ENCODE data around the gene CNGB1. TPM values are rescaled to one million over a fixed set of nuclear protein-coding genes. Genes with fewer than 3 reads are reported as not detected.
"Not testable (repeated sequence)": the region's sequence is repeated elsewhere in the genome, so short reads cannot be mapped to it uniquely, and the experiment has no call there.

The CNGB1 gene
- total RNA-seq, 1 donor from 2014 or later: not detected

- Histone ChIP-seq H3K9me3 (ENCODE audit: low read depth) (no peaks in the 10 kb centered on the region), H3K36me3 (no peaks in the 10 kb centered on the region), H3K4me1 (peaks cover 24% of the 10 kb centered on the region), H3K79me2 (ENCODE audit: low read depth) (no peaks in the 10 kb centered on the region), H3F3A (ENCODE audit: low read depth) (peaks cover 9% of the 10 kb centered on the region), H3K4me3 (no peak overlapping the region), H3K27ac (no peak overlapping the region), H3K9ac (no peak overlapping the region), H3K27me3 (no peaks in the 10 kb centered on the region), H4K20me1 (ENCODE audit: low read depth) (no peaks in the 10 kb centered on the region), H2AFZ (replicated peaks) (no peak overlapping the region), H3K4me2 (no peak overlapping the region)
- peaks cover 2% of the 10 kb centered on the region for H3K27me3 Mint-ChIP-seq (ENCODE audit: insufficient read depth, low read depth)
- no peak for DNase-seq (ENCODE audit: low spot score)
- H3K27ac Mint-ChIP-seq: no peak overlapping the region
- H3K9me3 Mint-ChIP-seq: peaks cover 4% of the 10 kb centered on the region
- peaks cover 16% of the 10 kb centered on the region for H3K36me3 Mint-ChIP-seq
- H3K4me1 Mint-ChIP-seq: peaks cover 4% of the 10 kb centered on the region
- TF ChIP-seq CTCF (IDR thresholded peaks at IDR 0.05) (no peak), EZH2phosphoT487 (IDR thresholded peaks at IDR 0.05) (no peak), EZH2 (IDR thresholded peaks at IDR 0.05) (no peak)
- no peak overlapping the region for H3K4me3 Mint-ChIP-seq
Observed at GRCh38 chr16:58011652-58012051, 40.7 kb upstream of the CNGB1 start.

GRCh38 chr16:58010886-58011285 lies 40.0 kb upstream of the CNGB1 start:
- Mint-ChIP-seq H3K27me3 (ENCODE audit: insufficient read depth, low read depth) (peaks cover 2% of the 10 kb centered on the region), H3K27ac (no peak overlapping the region), H3K4me3 (no peak overlapping the region), H3K9me3 (peaks cover 4% of the 10 kb centered on the region), H3K4me1 (peaks cover 4% of the 10 kb centered on the region), H3K36me3 (peaks cover 18% of the 10 kb centered on the region)
- Histone ChIP-seq H3K79me2 (ENCODE audit: low read depth) (no peaks in the 10 kb centered on the region), H3K4me3 (no peak overlapping the region), H3K4me2 (peak overlapping the region; percentile 29), H3K9ac (no peak overlapping the region), H3F3A (ENCODE audit: low read depth) (peaks cover 9% of the 10 kb centered on the region), H3K27me3 (no peaks in the 10 kb centered on the region), H2AFZ (replicated peaks) (no peak overlapping the region), H3K36me3 (no peaks in the 10 kb centered on the region), H3K9me3 (ENCODE audit: low read depth) (no peaks in the 10 kb centered on the region), H4K20me1 (ENCODE audit: low read depth) (no peaks in the 10 kb centered on the region), H3K27ac (no peak overlapping the region), H3K4me1 (peaks cover 24% of the 10 kb centered on the region)
- no peak for TF ChIP-seq CTCF (IDR thresholded peaks at IDR 0.05)
- TF ChIP-seq EZH2phosphoT487 (IDR thresholded peaks at IDR 0.05): no peak
- no peak for TF ChIP-seq EZH2 (IDR thresholded peaks at IDR 0.05)
- DNase-seq (ENCODE audit: low spot score): peak; percentile 57

GRCh38 chr16:58009856-58010416 lies 39.0 kb upstream of the CNGB1 start:
- Mint-ChIP-seq H3K36me3 (peaks cover 21% of the 10 kb centered on the region), H3K9me3 (peaks cover 4% of the 10 kb centered on the region), H3K27me3 (ENCODE audit: insufficient read depth, low read depth) (peaks cover 2% of the 10 kb centered on the region), H3K4me1 (peaks cover 4% of the 10 kb centered on the region), H3K4me3 (no peak overlapping the region), H3K27ac (no peak overlapping the region)
- Histone ChIP-seq H3K9ac (no peak overlapping the region), H3K27me3 (no peaks in the 10 kb centered on the region), H3K4me2 (no peak overlapping the region), H3K79me2 (ENCODE audit: low read depth) (no peaks in the 10 kb centered on the region), H3K9me3 (ENCODE audit: low read depth) (no peaks in the 10 kb centered on the region), H3K36me3 (no peaks in the 10 kb centered on the region), H3K27ac (no peak overlapping the region), H4K20me1 (ENCODE audit: low read depth) (no peaks in the 10 kb centered on the region), H2AFZ (replicated peaks) (no peak overlapping the region), H3K4me3 (no peak overlapping the region), H3K4me1 (peaks cover 24% of the 10 kb centered on the region), H3F3A (ENCODE audit: low read depth) (peaks cover 9% of the 10 kb centered on the region)
- no peak for DNase-seq (ENCODE audit: low spot score)
- TF ChIP-seq EZH2 (IDR thresholded peaks at IDR 0.05) (no peak), CTCF (IDR thresholded peaks at IDR 0.05) (no peak), EZH2phosphoT487 (IDR thresholded peaks at IDR 0.05) (no peak)

DNA sequence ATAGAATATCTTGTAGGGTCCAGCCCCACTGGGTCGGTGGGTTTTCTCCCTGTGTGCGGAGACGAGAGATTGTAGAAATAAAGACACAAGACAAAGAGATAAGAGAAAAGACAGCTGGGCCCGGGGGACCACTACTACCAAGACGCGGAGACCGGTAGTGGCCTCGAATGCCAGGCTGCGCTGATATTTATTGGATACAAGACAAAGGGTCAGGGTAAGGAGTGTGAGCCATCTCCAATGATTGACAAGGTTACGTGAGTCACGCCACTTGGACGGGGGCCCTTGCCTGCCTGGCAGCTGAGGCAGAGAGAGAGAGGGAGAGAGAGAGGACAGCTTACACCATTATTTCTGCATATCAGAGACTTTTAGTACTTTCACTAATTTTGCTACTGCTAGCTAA lies 33.8 kb upstream of the CNGB1 start:
- not testable (repeated sequence) for H3K4me1 Mint-ChIP-seq; H3K4me3 ChIP-seq; H3K27ac Mint-ChIP-seq; H3K27ac ChIP-seq; H3K9me3 Mint-ChIP-seq; H3K36me3 ChIP-seq; H3K27me3 ChIP-seq; H4K20me1 ChIP-seq (ENCODE audit: low read depth); H3K9ac ChIP-seq; H3K9me3 ChIP-seq (ENCODE audit: low read depth); H3K79me2 ChIP-seq (ENCODE audit: low read depth); H3K27me3 Mint-ChIP-seq (ENCODE audit: insufficient read depth, low read depth); H3K4me2 ChIP-seq; H3K4me3 Mint-ChIP-seq; H2AFZ ChIP-seq (replicated peaks); DNase-seq (ENCODE audit: low spot score); H3K4me1 ChIP-seq
- H3F3A ChIP-seq (ENCODE audit: low read depth): peaks cover 25% of the 10 kb centered on the region
- peaks cover 19% of the 10 kb centered on the region for H3K36me3 Mint-ChIP-seq
